Tongue (tissue), 2 donors: ENCODE data around the gene TAF1D. TPM values are rescaled to one million over a fixed set of nuclear protein-coding genes. Genes with fewer than 3 reads are reported as not detected.

Source experiments
- DNase-seq: peaks from one replicate; pipeline ENCODE4 v3.0.0-alpha.2; 2015
- total RNA-seq: library from RNA; depleted of rRNA; stranded (reverse); fragments of >200 nt; gene quantifications from one replicate; pipeline ENCODE4 v1.2.3, GENCODE V29; 2014

The TAF1D gene
- total RNA-seq, 1 donor from 2014 or later = 171 TPM

GRCh38 chr11:93746101-93746500 is 4.8 kb upstream of the TAF1D start:
- DNase-seq = no peak

GRCh38 chr11:93745005-93745755 is 3.9 kb upstream of the TAF1D start:
- DNase-seq = peak; percentile 11

GRCh38 chr11:93744669-93745004 is 3.3 kb upstream of the TAF1D start:
- DNase-seq = no peak

- no peak for DNase-seq
Observed at GRCh38 chr11:93743291-93743690, 2.0 kb upstream of the TAF1D start.

GRCh38 chr11:93741882-93742226 is 559 bp upstream of the TAF1D start:
- DNase-seq = peak; percentile 82

GRCh38 chr11:93740730-93741093 is 583 bp downstream of the TAF1D start:
- DNase-seq = peak; percentile 75

- peak; percentile 31 for DNase-seq
Observed at GRCh38 chr11:93740031-93740729, 1.1 kb downstream of the TAF1D start.

GRCh38 chr11:93738647-93739081 is 2.6 kb downstream of the TAF1D start:
- DNase-seq = no peak

- no peak for DNase-seq
Observed at GRCh38 chr11:93737904-93738612, 3.2 kb downstream of the TAF1D start.

- no peak for DNase-seq
Observed at GRCh38 chr11:93736129-93736528, 5.2 kb downstream of the TAF1D start.

GRCh38 chr11:93735627-93736026 is 5.7 kb downstream of the TAF1D start:
- DNase-seq = no peak

GRCh38 chr11:93734427-93735222 is 6.7 kb downstream of the TAF1D start:
- no peak for DNase-seq

GRCh38 chr11:93733474-93733873 is 7.8 kb downstream of the TAF1D start:
- no peak for DNase-seq

- DNase-seq = no peak
Observed at GRCh38 chr11:93732237-93732892, 8.9 kb downstream of the TAF1D start.

- no peak for DNase-seq
Observed at GRCh38 chr11:93730108-93731107, 10.9 kb downstream of the TAF1D start.

- no peak for DNase-seq
Observed at GRCh38 chr11:93729129-93729616, 12.1 kb downstream of the TAF1D start.

GRCh38 chr11:93728792-93729128 is 12.5 kb downstream of the TAF1D start:
- DNase-seq = no peak

GRCh38 chr11:93727985-93728791 is 13.1 kb downstream of the TAF1D start:
- DNase-seq = no peak

- DNase-seq = no peak
Observed at GRCh38 chr11:93724089-93724488, 17.2 kb downstream of the TAF1D start.

- no peak for DNase-seq
Observed at GRCh38 chr11:93720522-93720921, 20.8 kb downstream of the TAF1D start.
